Heart left ventricle (tissue), 16 donors: Measurements from ENCODE around the gene PTTG1IP. TPM values are rescaled to one million over a fixed set of nuclear protein-coding genes. Genes with fewer than 3 reads are reported as not detected.

ENCODE experiments used
- ATAC-seq, 4 donors: fragments of 200-7000 bp; cut with Tn5 transposase; one replicate each; pipeline ENCODE4 v1.9.1; 2020 to 2022; ENCODE audit warnings: moderate library complexity in 4 of 4, mild to moderate bottlenecking in 3 of 4, moderate number of reproducible peaks in 1 of 4
- DNase-seq, 5 donors: peaks; one replicate each; pipeline ENCODE4 v3.0.0-alpha.2; 2020
- H3K27ac ChIP-seq, 12 donors: fragments of 200-600 bp; sonication (generic) in 4 of 12; one replicate each; pipeline versions ENCODE4 v1.5.0 to v1.8.0; 2016 to 2022; ENCODE audit warnings: mild to moderate bottlenecking in 2 of 12
- H3K27me3 ChIP-seq, 9 donors: fragments of 200-600 bp; sonication (generic) in 2 of 9; one replicate each; pipeline versions ENCODE4 v1.5.1 to v1.8.0; 2016 to 2022; ENCODE audit warnings: mild to moderate bottlenecking in 3 of 9
- H3K36me3 ChIP-seq, 9 donors: fragments of 200-600 bp; sonication (generic) in 2 of 9; one replicate each; pipeline versions ENCODE4 v1.5.0 to v1.8.0; 2018 to 2022; ENCODE audit warnings: mild to moderate bottlenecking in 2 of 9
- H3K4me1 ChIP-seq, 12 donors: fragments of 200-600 bp; sonication (generic) in 4 of 12; one replicate each; pipeline versions ENCODE4 v1.5.0 to v1.8.0; 2016 to 2022; ENCODE audit warnings: mild to moderate bottlenecking in 3 of 12
- H3K4me3 ChIP-seq, 12 donors: fragments of 200-600 bp; sonication (generic) in 4 of 12; one replicate each; pipeline versions ENCODE4 v1.5.0 to v1.8.0; 2017 to 2022; ENCODE audit warnings: mild to moderate bottlenecking in 9 of 12, moderate library complexity in 4 of 12
- H3K9me3 ChIP-seq, 12 donors: fragments of 200-600 bp; sonication (generic) in 4 of 12; one replicate each; pipeline versions ENCODE4 v1.5.0 to v1.8.0; 2016 to 2022; ENCODE audit warnings: mild to moderate bottlenecking in 1 of 12
- POLR2A ChIP-seq, 2 donors: fragments of 450-650 bp; IDR thresholded peaks; one replicate each; pipeline ENCODE4 v1.6.1; 2017; ENCODE audit warnings: antibody characterized with exemption in 2 of 2, mild to moderate bottlenecking in 2 of 2, moderate library complexity in 2 of 2
- WGBS, 4 donors: extraction: QIAGEN DNeasy Blood & Tissue Kit in 2 of 4; methylation state at CpG; one replicate each; pipeline versions ENCODE4 v1.1.5 to v1.1.7; 2013 to 2018; 5-methylcytosine and 5-hydroxymethylcytosine counted together
- intact Hi-C, 10 donors: fragments of 100-400 bp; cut with DNase I; formaldehyde crosslinking; loops; one replicate each; pipeline versions ENCODE4 v1.11.1 to v1.14.2; 2022
- polyA plus RNA-seq, 2 donors: library from polyadenylated mRNA; stranded (reverse); fragments of 200-250 nt; gene quantifications; one replicate each; pipeline ENCODE4 v1.2.3, GENCODE V29; 2013
- total RNA-seq, 9 donors: library from RNA; depleted of rRNA in 2 of 9; stranded (reverse); fragments of >200 nt in 2 of 9; fragmentation: NEBNext Ultra II Directional in 3 of 9; extraction: Animal tissue kit (Norgen Biotek cat#: 25700) in 3 of 9; gene quantifications; one replicate each; pipeline versions ENCODE4 v1.1.0 to v1.2.4, GENCODE V29; 2016 to 2023
- TF ChIP-seq, protein P1 (sequence below), 12 donors: fragments of 200-600 bp; sonication (generic) in 4 of 12; IDR thresholded peaks; one replicate each; pipeline versions ENCODE4 v1.5.0 to v1.8.0; 2018 to 2022; ENCODE audit warnings: antibody characterized with exemption in 12 of 12, mild to moderate bottlenecking in 5 of 12
- donor health status: ischemic (EF 13 %, LVEDD 7.1; RV severe dilation, severe dysfunction).
- donor health status: healthy with polysubstance abuse.
- donor health status: DM: no; HTN: yes; CAD: no.
- donor health status: DM: no; HTN: no; CAD: no.
- donor health status: ischemic (EF 25% LVEDD 6.9; RV normal size, moderate dysfunction).
- donor health status: ischemic (EF 25% LVEDD 5.7; RV mildly dilated, moderate dysfunction).
- donor health status: healthy.
- donor health status: DM: yes; HTN: yes; CAD: no.
- donor health status: ischemic (EF 35%, LVEDD 5.7; RV mildly dilated, moderate dysfunction).
- donor health status: nonischemic (EF 11% LVEDD 7.7; RV severe dilation, severe dysfunction).
- donor health status: DM: yes; HTN: yes; CAD: no.
- donor health status: PGD.
- donor health status: ischemic (EF 29% LVEDD 5.4; RV normal size, mild dysfunction).
- donor health status: nonischemic (EF 23%, LVEDD 6.1; RV moderate dilation, normal function).

Gene PTTG1IP
- total and polyA plus RNA-seq, 11 donors: 126 to 319 (median 172) TPM

DNA sequence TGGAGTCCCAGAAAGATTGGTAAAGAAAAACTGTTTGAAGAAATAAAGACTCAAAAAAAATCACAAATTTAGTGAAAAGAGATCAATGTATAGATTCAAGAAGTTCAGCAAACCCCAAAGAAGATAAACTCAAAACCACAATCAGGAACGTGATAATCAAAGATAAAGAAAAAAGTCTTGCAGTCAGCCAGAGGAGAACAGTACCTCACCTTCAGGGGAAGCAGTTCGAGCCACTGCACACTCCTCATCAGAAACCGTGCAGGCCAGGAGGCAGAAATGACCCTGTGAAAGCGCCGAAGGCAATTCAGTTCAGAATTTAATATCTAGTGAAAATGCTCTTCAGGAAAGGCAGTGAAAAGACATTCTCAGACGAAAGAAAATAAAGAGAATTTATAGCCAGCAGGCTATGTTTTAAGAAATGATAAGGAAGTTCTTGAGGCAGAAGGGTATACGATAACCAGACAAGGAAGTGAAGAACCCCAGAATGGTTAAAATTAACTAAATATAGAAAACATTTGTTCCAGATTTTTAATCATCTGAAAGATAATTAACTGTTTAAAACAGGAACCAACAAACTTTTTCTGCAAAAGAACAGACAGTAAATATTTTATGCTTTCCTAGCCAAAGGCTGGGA is 42.1 kb downstream of the PTTG1IP start:
- H3K36me3 ChIP-seq: no peaks in the 10 kb centered on the region
- H3K27me3 ChIP-seq: no peaks in the 10 kb centered on the region
- no peak for DNase-seq
- WGBS, 4 donors: 49 to 61% (median 52%) methylated on average over 7 of the region's 7 CpGs
- H3K4me3 ChIP-seq: no peak overlapping the region
- TF ChIP-seq, protein P1, sequence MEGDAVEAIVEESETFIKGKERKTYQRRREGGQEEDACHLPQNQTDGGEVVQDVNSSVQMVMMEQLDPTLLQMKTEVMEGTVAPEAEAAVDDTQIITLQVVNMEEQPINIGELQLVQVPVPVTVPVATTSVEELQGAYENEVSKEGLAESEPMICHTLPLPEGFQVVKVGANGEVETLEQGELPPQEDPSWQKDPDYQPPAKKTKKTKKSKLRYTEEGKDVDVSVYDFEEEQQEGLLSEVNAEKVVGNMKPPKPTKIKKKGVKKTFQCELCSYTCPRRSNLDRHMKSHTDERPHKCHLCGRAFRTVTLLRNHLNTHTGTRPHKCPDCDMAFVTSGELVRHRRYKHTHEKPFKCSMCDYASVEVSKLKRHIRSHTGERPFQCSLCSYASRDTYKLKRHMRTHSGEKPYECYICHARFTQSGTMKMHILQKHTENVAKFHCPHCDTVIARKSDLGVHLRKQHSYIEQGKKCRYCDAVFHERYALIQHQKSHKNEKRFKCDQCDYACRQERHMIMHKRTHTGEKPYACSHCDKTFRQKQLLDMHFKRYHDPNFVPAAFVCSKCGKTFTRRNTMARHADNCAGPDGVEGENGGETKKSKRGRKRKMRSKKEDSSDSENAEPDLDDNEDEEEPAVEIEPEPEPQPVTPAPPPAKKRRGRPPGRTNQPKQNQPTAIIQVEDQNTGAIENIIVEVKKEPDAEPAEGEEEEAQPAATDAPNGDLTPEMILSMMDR (IDR thresholded peaks at IDR 0.05): no peak
- intact Hi-C loops: no loop called here
- no peak overlapping the region for H3K27ac ChIP-seq
- no peak for ATAC-seq
- peaks cover 0 to 21% (median 10%) of the 10 kb centered on the region in 12 donors for H3K9me3 ChIP-seq
- H3K4me1 ChIP-seq: peaks cover 0 to 5% (median 0%) of the 10 kb centered on the region in 12 donors

DNA sequence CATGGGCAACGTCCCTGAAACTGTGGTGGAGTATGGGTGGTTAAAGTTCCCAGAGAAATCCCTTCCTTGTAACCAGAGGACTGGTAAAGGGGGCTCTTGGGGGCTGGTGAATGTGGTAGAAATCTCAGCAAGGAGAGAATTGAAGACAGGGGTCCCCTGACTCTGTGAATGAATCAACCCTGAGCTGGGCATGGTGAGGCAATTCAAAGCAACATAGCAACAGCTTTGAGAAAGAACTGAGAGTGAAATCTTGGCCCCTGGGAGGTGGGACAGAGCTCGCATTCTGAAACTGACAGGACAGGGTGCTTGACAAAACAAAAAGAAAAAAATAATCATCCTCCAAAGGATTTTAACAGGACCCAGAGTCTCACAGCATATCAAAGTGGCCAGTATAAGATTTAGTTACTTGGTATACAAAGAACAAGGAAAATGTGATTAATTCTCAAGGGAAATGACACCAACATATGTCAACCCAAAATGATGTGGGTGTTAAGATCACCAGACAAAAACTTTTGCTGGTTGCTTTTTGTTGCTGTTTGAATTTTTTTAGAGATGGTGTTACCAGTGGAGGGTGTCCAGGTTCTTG is 43.9 kb downstream of the PTTG1IP start:
- Histone ChIP-seq H3K4me1 (peaks cover 0 to 5% (median 0%) of the 10 kb centered on the region in 12 donors), H3K27ac (no peak overlapping the region), H3K9me3 (peaks cover 0 to 21% (median 10%) of the 10 kb centered on the region in 12 donors), H3K4me3 (no peak overlapping the region), H3K27me3 (no peaks in the 10 kb centered on the region), H3K36me3 (no peaks in the 10 kb centered on the region)
- 64 to 69% (median 66%) methylated on average over 2 of the region's 2 CpGs for WGBS, 4 donors
- DNase-seq: no peak
- intact Hi-C loops: no loop called here
- ATAC-seq: no peak
- no peak for TF ChIP-seq POLR2A (IDR thresholded peaks at IDR 0.05)
- TF ChIP-seq, protein P1 (IDR thresholded peaks at IDR 0.05): no peak

DNA sequence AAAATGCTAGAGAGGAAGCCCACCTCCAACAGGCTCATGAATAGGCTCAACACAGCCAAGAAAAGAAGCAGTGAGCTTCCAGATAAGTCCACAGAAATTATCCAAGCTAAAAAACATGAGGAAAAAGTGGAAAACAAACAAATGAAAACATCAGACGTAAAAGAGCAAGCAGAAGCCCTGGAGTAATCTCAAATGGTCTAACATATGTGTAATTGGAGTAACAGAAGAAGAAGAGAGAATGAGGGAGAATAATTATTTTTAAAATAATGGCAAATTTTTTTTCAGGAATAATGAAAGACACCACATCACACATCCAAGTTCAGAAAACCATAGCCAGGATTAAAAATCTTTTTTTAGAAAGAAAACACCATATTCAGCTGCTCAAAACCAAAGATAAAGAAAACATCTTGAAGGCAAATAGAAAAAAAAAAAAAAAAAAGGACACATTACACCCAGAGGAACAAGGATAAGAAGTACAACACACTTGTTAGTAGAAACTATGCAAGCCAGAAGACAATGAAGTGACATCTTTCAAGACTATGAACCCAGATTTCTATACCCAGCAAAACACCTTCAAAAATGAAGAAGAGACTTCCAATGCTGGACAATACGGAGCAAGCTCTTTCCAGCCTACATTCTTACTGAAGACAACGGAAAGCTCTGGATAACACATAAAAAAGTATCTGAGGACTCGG is 45.0 kb downstream of the PTTG1IP start:
- DNase-seq (no peak), ATAC-seq (no peak)
- Histone ChIP-seq H3K27ac (no peak overlapping the region), H3K27me3 (no peaks in the 10 kb centered on the region), H3K4me1 (peaks cover 0 to 5% (median 0%) of the 10 kb centered on the region in 12 donors), H3K9me3 (peaks cover 0 to 24% (median 10%) of the 10 kb centered on the region in 12 donors), H3K36me3 (no peaks in the 10 kb centered on the region), H3K4me3 (no peak overlapping the region)
- TF ChIP-seq, protein P1 (IDR thresholded peaks at IDR 0.05): no peak
- TF ChIP-seq POLR2A (IDR thresholded peaks at IDR 0.05): no peak
- intact Hi-C loops: no loop called here
- WGBS, 4 donors: 81 to 95% (median 88%) methylated on average over 4 of the region's 4 CpGs

DNA sequence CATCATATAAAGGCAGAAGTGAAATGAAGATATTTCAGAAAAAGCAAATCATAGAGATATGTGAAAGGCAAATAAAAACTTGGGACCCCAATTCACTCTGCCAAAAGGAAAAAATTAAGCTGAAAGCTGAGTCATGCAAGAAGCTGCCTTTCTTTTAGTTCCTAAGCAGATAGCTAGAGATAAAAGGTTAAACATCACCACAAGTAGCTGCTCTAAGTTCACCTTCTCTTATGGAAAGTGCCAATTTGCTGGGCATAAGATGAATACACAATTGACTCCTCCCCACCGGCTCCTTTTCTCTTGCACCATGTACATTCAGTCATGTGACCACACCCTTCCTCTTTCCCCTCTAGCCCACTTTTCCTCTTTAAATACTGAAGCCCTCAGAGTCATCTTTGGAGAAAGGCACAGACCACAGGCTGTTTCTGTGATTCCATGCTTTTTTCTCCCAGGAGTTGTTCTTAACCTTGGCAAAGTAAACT is 50.3 kb downstream of the PTTG1IP start:
- H3K9me3 ChIP-seq: peaks cover 0 to 53% (median 20%) of the 10 kb centered on the region in 12 donors
- no peaks in the 10 kb centered on the region for H3K36me3 ChIP-seq
- DNase-seq (no peak), ATAC-seq (no peak)
- no peaks in the 10 kb centered on the region for H3K27me3 ChIP-seq
- no peak overlapping the region for H3K27ac ChIP-seq
- intact Hi-C loops: no loop called here
- H3K4me1 ChIP-seq: peaks cover 0 to 8% (median 6%) of the 10 kb centered on the region in 12 donors
- TF ChIP-seq POLR2A (IDR thresholded peaks at IDR 0.05): no peak
- TF ChIP-seq, protein P1 (IDR thresholded peaks at IDR 0.05): no peak
- H3K4me3 ChIP-seq: no peak overlapping the region
- WGBS, 4 donors: 76 to 100% (median 87%) methylated on average over 1 of the region's 1 CpG
